Epithelial cell of esophagus (primary cell): Measurements from ENCODE around the gene BAAT.
"Not testable (repeated sequence)": the region's sequence is repeated elsewhere in the genome, so short reads cannot be mapped to it uniquely, and the experiment has no call there.

ENCODE experiments used
- DNase-seq: peaks from one replicate; pipeline ENCODE4 v3.0.0; 2010; ENCODE audit warnings: low read depth
- H3K4me3 ChIP-seq: 2 replicates; pipeline ENCODE4 v1.5.1; 2011; ENCODE audit warnings: mild to moderate bottlenecking, low read length, control low read depth
- TF ChIP-seq, protein P1 (sequence below): IDR thresholded peaks from 2 replicates; pipeline ENCODE4 v1.5.1; 2011; ENCODE audit warnings: low read depth, mild to moderate bottlenecking, low read length, control low read depth, inconsistent platforms; ENCODE audit not compliant: insufficient read depth; ENCODE audit errors: missing control alignments

The BAAT gene

DNA sequence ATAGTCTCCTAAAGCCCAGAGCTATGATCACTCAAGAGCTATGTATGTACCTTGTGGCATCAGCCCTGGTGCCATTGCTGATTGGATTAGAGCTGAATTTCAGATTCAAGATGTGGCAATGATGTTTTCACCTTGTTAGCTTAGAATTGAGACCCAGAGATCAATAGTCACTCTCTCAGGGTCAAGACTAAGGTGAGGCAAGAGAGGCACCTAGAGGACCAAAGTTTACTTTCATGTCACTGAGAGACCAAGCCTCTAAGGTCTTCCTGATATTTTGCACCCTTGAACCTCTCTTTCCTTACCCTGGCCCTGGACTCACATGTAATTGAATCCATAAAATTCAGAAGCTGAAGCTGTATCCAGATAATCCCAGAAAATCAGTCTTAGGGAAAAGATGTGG lies 42.8 kb downstream of the BAAT start:
- no peak for DNase-seq
- no peak overlapping the region for H3K4me3 ChIP-seq
- TF ChIP-seq, protein P1, sequence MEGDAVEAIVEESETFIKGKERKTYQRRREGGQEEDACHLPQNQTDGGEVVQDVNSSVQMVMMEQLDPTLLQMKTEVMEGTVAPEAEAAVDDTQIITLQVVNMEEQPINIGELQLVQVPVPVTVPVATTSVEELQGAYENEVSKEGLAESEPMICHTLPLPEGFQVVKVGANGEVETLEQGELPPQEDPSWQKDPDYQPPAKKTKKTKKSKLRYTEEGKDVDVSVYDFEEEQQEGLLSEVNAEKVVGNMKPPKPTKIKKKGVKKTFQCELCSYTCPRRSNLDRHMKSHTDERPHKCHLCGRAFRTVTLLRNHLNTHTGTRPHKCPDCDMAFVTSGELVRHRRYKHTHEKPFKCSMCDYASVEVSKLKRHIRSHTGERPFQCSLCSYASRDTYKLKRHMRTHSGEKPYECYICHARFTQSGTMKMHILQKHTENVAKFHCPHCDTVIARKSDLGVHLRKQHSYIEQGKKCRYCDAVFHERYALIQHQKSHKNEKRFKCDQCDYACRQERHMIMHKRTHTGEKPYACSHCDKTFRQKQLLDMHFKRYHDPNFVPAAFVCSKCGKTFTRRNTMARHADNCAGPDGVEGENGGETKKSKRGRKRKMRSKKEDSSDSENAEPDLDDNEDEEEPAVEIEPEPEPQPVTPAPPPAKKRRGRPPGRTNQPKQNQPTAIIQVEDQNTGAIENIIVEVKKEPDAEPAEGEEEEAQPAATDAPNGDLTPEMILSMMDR = no peak

DNA sequence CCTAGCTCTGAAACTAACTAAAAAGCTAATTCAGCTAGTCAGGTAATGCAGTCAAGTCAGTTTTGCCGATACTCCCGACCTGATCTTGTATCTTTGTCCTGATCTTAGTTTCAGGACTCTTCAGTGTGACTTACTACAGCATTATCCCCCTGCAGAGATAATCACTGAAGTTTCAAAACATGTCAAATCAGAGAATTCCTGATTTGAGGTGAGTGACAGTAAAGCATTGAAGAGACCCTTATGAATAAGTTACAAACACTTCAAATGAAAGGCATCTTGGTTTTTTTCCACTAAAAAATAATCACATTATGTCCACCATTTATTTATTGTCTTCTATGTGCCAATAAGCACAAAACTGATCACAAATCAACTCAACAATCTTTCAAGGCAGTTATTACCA lies 47.6 kb downstream of the BAAT start:
- H3K4me3 ChIP-seq = no peak overlapping the region
- no peak for DNase-seq
- TF ChIP-seq, protein P1 = no peak

GRCh38 chr9:101336091-101336490 lies 48.7 kb downstream of the BAAT start:
- TF ChIP-seq, protein P1 = no peak
- DNase-seq = no peak
- H3K4me3 ChIP-seq = no peak overlapping the region

GRCh38 chr9:101333926-101334702 lies 50.7 kb downstream of the BAAT start:
- no peak for DNase-seq
- H3K4me3 ChIP-seq = no peak overlapping the region
- TF ChIP-seq, protein P1 = no peak

- TF ChIP-seq, protein P1 = no peak
- no peak overlapping the region for H3K4me3 ChIP-seq
- DNase-seq = peak; percentile 68
Observed at GRCh38 chr9:101333490-101333889, 51.3 kb downstream of the BAAT start.

DNA sequence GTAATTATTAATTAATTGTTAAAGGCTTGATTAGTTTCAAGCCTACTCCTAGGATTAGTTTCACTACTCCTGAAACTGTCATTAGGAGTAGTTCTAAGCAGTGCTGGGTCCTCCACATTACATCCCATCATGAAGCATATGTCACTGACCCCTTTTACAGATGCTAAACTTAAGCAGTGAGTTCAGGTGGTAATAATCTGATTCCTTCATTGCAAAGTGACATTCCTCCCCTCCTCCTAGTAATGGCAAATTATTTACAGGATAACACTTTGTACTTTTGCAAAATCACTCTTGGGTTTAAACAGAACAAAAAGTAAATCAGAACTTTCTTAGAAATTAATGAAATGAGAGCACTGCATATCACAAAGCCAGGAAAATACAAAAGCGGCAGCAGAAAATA lies 52.4 kb downstream of the BAAT start:
- no peak for DNase-seq
- H3K4me3 ChIP-seq = no peak overlapping the region
- TF ChIP-seq, protein P1 = no peak

DNA sequence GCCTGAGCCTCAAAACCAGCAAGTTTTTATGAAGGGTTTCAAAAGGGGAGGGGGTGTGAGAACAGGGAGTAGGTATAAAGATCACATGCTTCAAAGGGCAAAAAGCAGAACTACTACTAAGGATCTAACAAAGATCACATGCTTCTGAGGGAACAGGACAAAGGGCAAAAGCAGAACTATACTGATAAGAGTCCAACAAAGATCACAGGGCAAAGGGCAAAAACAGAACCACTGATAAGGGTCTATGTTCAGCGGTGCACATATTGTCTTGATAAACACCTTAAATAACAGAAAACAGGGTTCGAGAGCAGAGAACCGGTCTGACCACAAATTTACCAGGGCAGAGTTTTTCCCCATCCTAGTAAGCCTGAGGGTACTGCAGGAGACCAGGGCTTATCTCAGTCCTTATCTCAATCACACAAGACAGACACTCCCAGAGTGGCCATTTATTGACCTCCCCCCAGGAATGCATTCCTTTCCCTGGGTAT lies 57.3 kb downstream of the BAAT start:
- DNase-seq = not testable (repeated sequence)

More for the DNA sequence above, 57.3 kb downstream of the BAAT start:
- not testable (repeated sequence) for H3K4me3 ChIP-seq
